Body of pancreas (tissue), 4 donors: ENCODE measurements around the gene ANKRD34B. TPM values are rescaled to one million over a fixed set of nuclear protein-coding genes. Genes with fewer than 3 reads are reported as not detected.

Source experiments
- ATAC-seq: fragments of 150-250 bp; one replicate; pipeline ENCODE4 v1.9.1; 2016
- DNase-seq, 4 donors: peaks; one replicate each; pipeline ENCODE4 v3.0.0-alpha.2; 2019
- H3K27ac ChIP-seq, 4 donors: fragments of 200-600 bp; sonication (generic); 1 replicate in 3 of 4; 2 replicates in 1 of 4; pipeline versions ENCODE4 v1.5.1 to v1.6.1; 2016 to 2019; ENCODE audit warnings: mild to moderate bottlenecking in 1 of 4, mixed read lengths in 1 of 4, moderate library complexity in 1 of 4
- H3K27me3 ChIP-seq, 2 donors: fragments of 200-600 bp; sonication (generic); one replicate each; pipeline ENCODE4 v1.6.0; 2016; ENCODE audit warnings: mild to moderate bottlenecking in 1 of 2
- H3K36me3 ChIP-seq, 2 donors: fragments of 200-600 bp; sonication (generic); replicated peaks in 1 of 2; 2 replicates each; pipeline ENCODE4 v1.5.1; 2016; ENCODE audit warnings: low read depth in 2 of 2; ENCODE audit not compliant: insufficient read depth in 1 of 2
- H3K4me1 ChIP-seq: fragments of 200-600 bp; sonication (generic); one replicate; pipeline ENCODE4 v1.6.0; 2016
- H3K4me3 ChIP-seq, 2 donors: fragments of 200-600 bp; sonication (generic); 1 replicate in 1 of 2; 2 replicates in 1 of 2; pipeline ENCODE4 v1.5.1; 2016 to 2019
- H3K9me3 ChIP-seq, 3 donors: fragments of 200-600 bp; sonication (generic); 1 replicate in 2 of 3; 2 replicates in 1 of 3; pipeline ENCODE4 v1.5.1; 2016
- CTCF ChIP-seq, 7 experiments: fragments of 450-650 bp in 4 of 7; fragments of 200-600 bp in 3 of 7; sonication (generic) in 3 of 7; IDR thresholded peaks; one replicate each; pipeline ENCODE4 v1.5.1; 2016 to 2019; ENCODE audit warnings: antibody characterized with exemption in 7 of 7
- POLR2A ChIP-seq, 3 donors: fragments of 450-650 bp; IDR thresholded peaks; one replicate each; pipeline ENCODE4 v1.6.1; 2016; ENCODE audit warnings: antibody characterized with exemption in 3 of 3, mild to moderate bottlenecking in 2 of 3
- WGBS, 2 donors: methylation state at CpG; one replicate each; pipeline ENCODE4 v1.1.5; 2017; 5-methylcytosine and 5-hydroxymethylcytosine counted together
- intact Hi-C: fragments of 100-400 bp; cut with DNase I; formaldehyde crosslinking; loops from one replicate; pipeline ENCODE4 v1.15.1; 2023
- total RNA-seq, 2 donors: library from RNA; depleted of rRNA; stranded (reverse); fragments of >200 nt; gene quantifications; one replicate each; pipeline ENCODE4 v1.1.0, GENCODE V29; 2016

The ANKRD34B gene
- total RNA-seq, 2 donors from 2014 or later, result not detected

- no peak for TF ChIP-seq POLR2A (IDR thresholded peaks at IDR 0.05)
- no peak for TF ChIP-seq CTCF (IDR thresholded peaks at IDR 0.05)
- Histone ChIP-seq H3K27ac (no peak overlapping the region), H3K4me1 (peaks cover 17% of the 10 kb centered on the region), H3K4me3 (no peak overlapping the region), H3K9me3 (no peaks in the 10 kb centered on the region), H3K36me3 (no peaks in the 10 kb centered on the region), H3K27me3 (peaks cover 0 to 19% of the 10 kb centered on the region in 2 donors)
- no peak for ATAC-seq
- no peak for DNase-seq
- intact Hi-C loops, result no loop called here
- 41 to 49% methylated on average over 5 of the region's 5 CpGs for WGBS, 2 donors
These were observed 3.3 kb downstream of the ANKRD34B start for GRCh38 chr5:80566711-80567259.

DNA sequence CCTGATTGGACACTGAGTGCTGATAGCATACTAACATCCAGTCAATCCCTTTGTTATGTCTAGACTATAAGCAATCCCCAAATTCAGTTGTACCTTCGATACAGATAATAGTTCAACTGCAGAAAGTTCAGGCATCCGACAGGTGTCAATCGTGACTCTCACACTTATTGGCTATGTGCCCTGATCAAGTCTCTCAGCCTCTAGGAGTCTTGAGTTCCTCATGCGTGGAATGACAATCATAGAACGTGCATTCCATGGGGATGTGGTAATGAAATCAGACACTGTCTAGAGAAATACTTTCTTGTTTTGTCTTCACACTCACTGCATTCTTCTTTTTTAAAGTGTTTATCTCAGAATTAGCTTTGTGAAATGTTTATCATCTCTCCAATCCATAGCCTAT is 4.8 kb downstream of the ANKRD34B start:
- Histone ChIP-seq H3K27me3 (peaks cover 0 to 12% of the 10 kb centered on the region in 2 donors), H3K4me3 (no peak overlapping the region), H3K9me3 (no peaks in the 10 kb centered on the region), H3K36me3 (no peaks in the 10 kb centered on the region), H3K4me1 (peaks cover 15% of the 10 kb centered on the region), H3K27ac (no peak overlapping the region)
- intact Hi-C loops, result no loop called here
- 63 to 67% methylated on average over 5 of the region's 5 CpGs for WGBS, 2 donors
- ATAC-seq (no peak), DNase-seq (no peak)
- no peak for TF ChIP-seq POLR2A (IDR thresholded peaks at IDR 0.05)
- TF ChIP-seq CTCF (IDR thresholded peaks at IDR 0.05), result no peak

GRCh38 chr5:80559244-80559643 is 10.8 kb downstream of the ANKRD34B start:
- no peaks in the 10 kb centered on the region for H3K4me1 ChIP-seq
- H3K9me3 ChIP-seq, result no peaks in the 10 kb centered on the region
- no peak for ATAC-seq
- TF ChIP-seq POLR2A (IDR thresholded peaks at IDR 0.05), result no peak
- TF ChIP-seq CTCF (IDR thresholded peaks at IDR 0.05), result no peak
- no peaks in the 10 kb centered on the region for H3K27me3 ChIP-seq
- H3K27ac ChIP-seq, result no peak overlapping the region
- intact Hi-C loops, result no loop called here
- 86 to 88% methylated on average over 4 of the region's 4 CpGs for WGBS, 2 donors
- no peak for DNase-seq
- H3K4me3 ChIP-seq, result no peak overlapping the region
- no peaks in the 10 kb centered on the region for H3K36me3 ChIP-seq

GRCh38 chr5:80555099-80555498 is 15.0 kb downstream of the ANKRD34B start:
- no peak for TF ChIP-seq POLR2A (IDR thresholded peaks at IDR 0.05)
- WGBS, 2 donors, result 58 to 59% methylated on average over 4 of the region's 4 CpGs
- Histone ChIP-seq H3K36me3 (no peaks in the 10 kb centered on the region), H3K27ac (no peak overlapping the region), H3K27me3 (no peaks in the 10 kb centered on the region), H3K9me3 (no peaks in the 10 kb centered on the region), H3K4me1 (no peaks in the 10 kb centered on the region), H3K4me3 (no peak overlapping the region)
- no peak for DNase-seq
- intact Hi-C loops, result no loop called here
- ATAC-seq, result no peak

- TF ChIP-seq POLR2A (IDR thresholded peaks at IDR 0.05), result no peak
- Histone ChIP-seq H3K4me3 (no peak overlapping the region), H3K4me1 (no peaks in the 10 kb centered on the region), H3K36me3 (no peaks in the 10 kb centered on the region), H3K27me3 (no peaks in the 10 kb centered on the region), H3K9me3 (no peaks in the 10 kb centered on the region), H3K27ac (no peak overlapping the region)
- intact Hi-C loops, result no loop called here
- ATAC-seq (no peak), DNase-seq (no peak)
- 46% methylated on average over 4 of the region's 4 CpGs for WGBS, 2 donors
These were observed 15.4 kb downstream of the ANKRD34B start for GRCh38 chr5:80554646-80555045.

- Histone ChIP-seq H3K9me3 (no peaks in the 10 kb centered on the region), H3K36me3 (no peaks in the 10 kb centered on the region), H3K27me3 (no peaks in the 10 kb centered on the region), H3K27ac (no peak overlapping the region), H3K4me3 (no peak overlapping the region), H3K4me1 (no peaks in the 10 kb centered on the region)
- DNase-seq (no peak), ATAC-seq (no peak)
- TF ChIP-seq POLR2A (IDR thresholded peaks at IDR 0.05), result no peak
- TF ChIP-seq CTCF (IDR thresholded peaks at IDR 0.05), result no peak
- WGBS, 2 donors, result 63 to 80% methylated on average over 3 of the region's 3 CpGs
- intact Hi-C loops, result no loop called here
These were observed 28.7 kb downstream of the ANKRD34B start for GRCh38 chr5:80541392-80541791.
